ENCODE measurements around the gene WDR49.

The WDR49 gene

DNA sequence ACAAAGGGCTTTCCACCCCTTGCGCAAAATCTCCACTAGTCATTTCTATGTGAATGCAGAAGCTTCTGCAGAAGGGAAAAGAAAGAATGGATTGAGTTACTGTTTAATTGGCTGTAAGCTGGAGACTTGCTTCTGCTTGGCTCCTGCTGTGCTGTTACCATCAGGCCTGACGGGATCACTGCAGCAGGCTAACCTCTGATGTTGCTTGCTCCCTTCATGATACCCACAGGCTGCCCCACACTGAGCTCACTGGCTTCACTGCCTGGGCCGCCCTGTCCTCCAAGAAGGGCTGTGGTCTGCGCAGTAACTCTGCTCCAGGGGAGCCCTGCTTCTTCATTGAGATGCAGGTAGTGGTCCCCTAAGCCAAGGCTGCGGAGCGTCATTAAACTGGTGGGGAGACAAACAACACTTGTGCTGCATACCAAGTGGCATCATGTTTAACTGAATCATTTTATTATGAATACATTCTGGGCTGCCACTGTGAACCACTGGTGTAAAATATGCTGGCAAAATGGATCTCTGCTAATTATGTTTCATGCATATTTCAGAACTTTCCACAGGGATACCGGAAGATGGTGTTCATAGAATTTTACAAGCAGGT, 78.6 kb downstream of the WDR49 start:
- no peak overlapping the region for H3K4me3 ChIP-seq (ENCODE audit: low read depth in 1 of 5, low read length in 5 of 5)

DNA sequence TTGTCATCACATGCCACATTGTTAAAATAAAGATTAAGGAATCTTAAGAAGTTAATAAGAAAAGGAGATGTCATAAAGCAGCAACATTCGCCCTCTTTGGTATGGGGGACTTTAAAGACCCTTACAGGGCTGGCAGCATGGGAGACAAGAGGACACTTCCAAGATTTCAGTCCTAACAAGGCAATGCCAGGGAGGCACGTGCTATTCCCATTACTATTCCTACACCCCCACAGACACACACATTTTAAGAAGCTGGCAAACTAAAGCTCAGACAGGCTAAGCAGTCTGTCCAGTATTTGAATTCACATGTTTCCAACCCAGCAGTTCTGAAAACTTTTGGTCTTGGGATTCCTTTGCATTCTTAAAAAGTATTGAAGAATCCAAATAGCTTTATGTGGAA, 80.8 kb downstream of the WDR49 start:
- H3K27ac ChIP-seq (ENCODE audit: low read depth, low read length), result no peak overlapping the region
- no peaks in the 10 kb centered on the region for H3K36me3 ChIP-seq (ENCODE audit: control insufficient read depth in 5 of 5, insufficient read depth in 5 of 5, low read length in 5 of 5)
- H3K27me3 ChIP-seq (ENCODE audit: control insufficient read depth in 5 of 5, insufficient read depth in 4 of 5, low read length in 5 of 5), result no peaks in the 10 kb centered on the region
- no peak overlapping the region for H3K9ac ChIP-seq (ENCODE audit: low read length in 5 of 5)
- H3K4me1 ChIP-seq (ENCODE audit: control insufficient read depth in 5 of 5, insufficient read depth in 5 of 5, low read length in 5 of 5), result no peaks in the 10 kb centered on the region
- no peaks in the 10 kb centered on the region for H3K9me3 ChIP-seq (ENCODE audit: control insufficient read depth in 5 of 5, low read length in 5 of 5)
- H3K4me3 ChIP-seq (ENCODE audit: low read depth in 1 of 5, low read length in 5 of 5), result no peak overlapping the region

More for the DNA sequence above, 78.6 kb downstream of the WDR49 start:
- no peak overlapping the region for H3K27ac ChIP-seq (ENCODE audit: low read depth, low read length)
- no peak overlapping the region for H3K9ac ChIP-seq (ENCODE audit: low read length in 5 of 5)
- no peaks in the 10 kb centered on the region for H3K36me3 ChIP-seq (ENCODE audit: control insufficient read depth in 5 of 5, insufficient read depth in 5 of 5, low read length in 5 of 5)
- H3K9me3 ChIP-seq (ENCODE audit: control insufficient read depth in 5 of 5, low read length in 5 of 5), result no peaks in the 10 kb centered on the region
- no peaks in the 10 kb centered on the region for H3K27me3 ChIP-seq (ENCODE audit: control insufficient read depth in 5 of 5, insufficient read depth in 4 of 5, low read length in 5 of 5)
- no peaks in the 10 kb centered on the region for H3K4me1 ChIP-seq (ENCODE audit: control insufficient read depth in 5 of 5, insufficient read depth in 5 of 5, low read length in 5 of 5)

DNA sequence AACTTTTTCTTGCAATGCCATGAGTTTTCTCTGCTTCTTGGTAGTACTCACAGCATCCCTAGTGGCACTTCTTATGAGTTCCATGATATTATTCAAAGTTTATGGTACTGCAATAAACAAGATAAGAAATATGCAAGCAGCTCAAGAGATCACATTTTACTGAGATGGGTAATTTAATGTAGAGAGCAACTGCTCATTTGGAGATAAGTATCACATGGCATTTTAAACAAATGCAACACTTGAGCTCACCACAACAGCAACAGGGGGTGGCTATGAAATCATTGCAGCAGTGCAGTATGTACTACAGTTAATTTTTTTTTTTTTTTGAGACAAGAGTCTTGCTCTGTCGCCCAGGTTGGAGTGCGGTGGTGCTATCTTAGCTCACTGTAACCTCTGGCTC, 85.1 kb downstream of the WDR49 start:
- H3K27ac ChIP-seq (ENCODE audit: low read depth, low read length), result no peak overlapping the region
- no peaks in the 10 kb centered on the region for H3K4me1 ChIP-seq (ENCODE audit: control insufficient read depth in 5 of 5, insufficient read depth in 5 of 5, low read length in 5 of 5)
- peaks cover 0 to 3% (median 0%) of the 10 kb centered on the region in 5 donors for H3K9me3 ChIP-seq (ENCODE audit: control insufficient read depth in 5 of 5, low read length in 5 of 5)
- no peaks in the 10 kb centered on the region for H3K27me3 ChIP-seq (ENCODE audit: control insufficient read depth in 5 of 5, insufficient read depth in 4 of 5, low read length in 5 of 5)
- H3K36me3 ChIP-seq (ENCODE audit: control insufficient read depth in 5 of 5, insufficient read depth in 5 of 5, low read length in 5 of 5), result no peaks in the 10 kb centered on the region
- H3K4me3 ChIP-seq (ENCODE audit: low read depth in 1 of 5, low read length in 5 of 5), result no peak overlapping the region
- H3K9ac ChIP-seq (ENCODE audit: low read length in 5 of 5), result no peak overlapping the region

DNA sequence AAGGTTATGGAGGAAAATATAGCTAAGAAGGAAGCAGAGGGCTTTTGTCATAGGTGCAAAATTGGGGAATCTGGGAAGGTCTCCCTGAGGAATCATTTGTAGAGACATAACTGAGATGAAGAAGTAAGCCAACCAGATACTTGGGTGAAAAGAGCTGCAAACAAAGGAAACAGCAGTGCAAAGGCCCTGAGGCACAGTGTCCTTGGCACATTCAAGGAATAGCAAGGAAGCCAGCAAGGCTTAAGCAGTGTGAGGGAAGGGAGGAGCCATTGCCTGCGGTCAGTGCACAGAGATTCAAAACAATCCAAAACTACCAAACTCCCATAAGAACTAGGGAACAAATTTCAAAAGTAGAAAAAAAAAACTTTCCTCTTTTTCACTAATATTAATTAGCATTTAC, 88.3 kb downstream of the WDR49 start:
- Histone ChIP-seq H3K27ac (ENCODE audit: low read depth, low read length) (no peak overlapping the region), H3K36me3 (ENCODE audit: control insufficient read depth in 5 of 5, insufficient read depth in 5 of 5, low read length in 5 of 5) (no peaks in the 10 kb centered on the region), H3K4me3 (ENCODE audit: low read depth in 1 of 5, low read length in 5 of 5) (no peak overlapping the region), H3K4me1 (ENCODE audit: control insufficient read depth in 5 of 5, insufficient read depth in 5 of 5, low read length in 5 of 5) (no peaks in the 10 kb centered on the region), H3K9me3 (ENCODE audit: control insufficient read depth in 5 of 5, low read length in 5 of 5) (peaks cover 0 to 3% (median 0%) of the 10 kb centered on the region in 5 donors), H3K27me3 (ENCODE audit: control insufficient read depth in 5 of 5, insufficient read depth in 4 of 5, low read length in 5 of 5) (no peaks in the 10 kb centered on the region), H3K9ac (ENCODE audit: low read length in 5 of 5) (no peak overlapping the region)

DNA sequence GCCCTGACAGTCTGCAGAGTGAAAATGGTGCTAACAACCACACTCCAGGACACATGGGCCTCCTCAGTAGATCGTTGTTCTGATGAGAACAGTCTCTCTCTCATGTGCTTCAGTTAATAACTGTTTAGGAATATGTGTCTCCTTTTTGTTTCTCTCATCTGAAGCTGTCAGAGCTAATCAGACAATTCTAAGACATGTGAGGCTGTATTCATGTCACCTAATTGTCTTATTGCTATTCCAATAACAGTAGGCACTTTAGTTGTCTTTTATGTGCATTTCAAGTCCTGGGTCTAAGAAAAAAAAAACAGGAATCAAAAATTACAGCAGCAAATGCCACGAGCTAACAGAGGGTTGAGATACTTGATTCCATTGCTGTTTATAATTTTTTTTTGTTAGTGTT, 89.1 kb downstream of the WDR49 start:
- Histone ChIP-seq H3K36me3 (ENCODE audit: control insufficient read depth in 5 of 5, insufficient read depth in 5 of 5, low read length in 5 of 5) (no peaks in the 10 kb centered on the region), H3K27ac (ENCODE audit: low read depth, low read length) (no peak overlapping the region), H3K4me1 (ENCODE audit: control insufficient read depth in 5 of 5, insufficient read depth in 5 of 5, low read length in 5 of 5) (no peaks in the 10 kb centered on the region), H3K4me3 (ENCODE audit: low read depth in 1 of 5, low read length in 5 of 5) (no peak overlapping the region), H3K27me3 (ENCODE audit: control insufficient read depth in 5 of 5, insufficient read depth in 4 of 5, low read length in 5 of 5) (no peaks in the 10 kb centered on the region), H3K9ac (ENCODE audit: low read length in 5 of 5) (no peak overlapping the region), H3K9me3 (ENCODE audit: control insufficient read depth in 5 of 5, low read length in 5 of 5) (peaks cover 0 to 3% (median 0%) of the 10 kb centered on the region in 5 donors)

DNA sequence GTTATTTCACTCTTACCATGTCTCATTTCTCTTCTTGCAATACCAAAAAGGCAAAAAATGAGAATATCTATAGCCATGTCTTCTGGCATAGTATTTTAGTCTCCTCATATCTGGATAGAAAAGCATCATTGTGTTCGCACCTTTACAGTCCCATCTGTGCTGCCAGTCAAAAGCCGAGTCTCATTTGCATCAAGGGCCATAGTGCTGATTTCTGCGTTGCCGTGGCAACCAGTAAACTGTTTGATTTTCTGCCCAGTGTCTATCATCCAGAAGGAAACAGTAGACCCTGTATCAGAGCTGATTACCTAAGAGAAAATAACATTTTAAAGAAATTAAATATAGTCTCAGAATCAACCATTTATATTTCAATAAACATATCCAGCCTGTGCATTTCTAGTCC, 93.8 kb downstream of the WDR49 start:
- no peak overlapping the region for H3K4me3 ChIP-seq (ENCODE audit: low read depth in 1 of 5, low read length in 5 of 5)
- H3K9me3 ChIP-seq (ENCODE audit: control insufficient read depth in 5 of 5, low read length in 5 of 5), result no peaks in the 10 kb centered on the region
- no peaks in the 10 kb centered on the region for H3K4me1 ChIP-seq (ENCODE audit: control insufficient read depth in 5 of 5, insufficient read depth in 5 of 5, low read length in 5 of 5)
- H3K27ac ChIP-seq (ENCODE audit: low read depth, low read length), result no peak overlapping the region
- no peaks in the 10 kb centered on the region for H3K27me3 ChIP-seq (ENCODE audit: control insufficient read depth in 5 of 5, insufficient read depth in 4 of 5, low read length in 5 of 5)
- no peaks in the 10 kb centered on the region for H3K36me3 ChIP-seq (ENCODE audit: control insufficient read depth in 5 of 5, insufficient read depth in 5 of 5, low read length in 5 of 5)
- no peak overlapping the region for H3K9ac ChIP-seq (ENCODE audit: low read length in 5 of 5)

DNA sequence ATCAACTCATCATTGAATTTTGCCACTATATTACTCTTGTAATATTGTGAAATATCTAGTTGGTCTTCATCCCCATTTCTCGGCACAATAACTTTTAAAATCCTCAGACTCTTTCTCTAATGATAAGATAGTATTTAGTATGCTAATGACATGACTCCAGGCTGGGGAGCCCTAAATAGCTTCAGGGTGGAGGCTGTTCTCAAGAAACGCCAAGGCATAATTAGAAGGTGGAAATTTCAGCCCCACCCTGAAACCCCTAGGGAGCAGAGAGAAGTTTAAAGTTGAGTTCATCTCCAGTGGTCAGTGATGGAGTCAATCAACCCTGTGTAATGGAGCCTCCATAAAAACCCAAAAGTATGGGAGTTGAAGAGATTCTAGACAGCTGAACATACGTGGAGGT, 98.8 kb downstream of the WDR49 start:
- Histone ChIP-seq H3K4me1 (ENCODE audit: control insufficient read depth in 5 of 5, insufficient read depth in 5 of 5, low read length in 5 of 5) (no peaks in the 10 kb centered on the region), H3K27me3 (ENCODE audit: control insufficient read depth in 5 of 5, insufficient read depth in 4 of 5, low read length in 5 of 5) (no peaks in the 10 kb centered on the region)

DNA sequence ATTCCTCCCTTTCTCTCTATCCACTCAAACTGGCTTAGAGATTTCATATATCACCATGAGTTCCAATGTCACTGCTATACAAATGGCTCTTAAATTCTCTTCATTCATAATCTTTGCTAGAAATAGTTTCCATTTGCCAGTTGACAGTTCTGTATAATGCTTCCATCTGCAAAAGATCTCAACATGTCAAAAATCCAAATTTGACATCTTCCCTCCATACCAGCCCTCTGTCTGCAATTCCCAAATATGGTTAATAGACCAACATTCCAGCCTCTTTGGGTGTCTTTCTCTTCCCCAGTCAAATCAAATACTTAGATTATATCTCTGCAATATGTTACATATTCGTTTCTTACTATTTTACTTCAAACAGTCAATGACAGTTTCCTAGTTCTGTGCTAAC, 115.7 kb downstream of the WDR49 start:
- Histone ChIP-seq H3K4me3 (ENCODE audit: low read depth in 1 of 5, low read length in 5 of 5) (no peak overlapping the region), H3K9me3 (ENCODE audit: control insufficient read depth in 5 of 5, low read length in 5 of 5) (peaks cover 0 to 6% (median 6%) of the 10 kb centered on the region in 5 donors)

More for the DNA sequence above, 98.8 kb downstream of the WDR49 start:
- no peak overlapping the region for H3K4me3 ChIP-seq (ENCODE audit: low read depth in 1 of 5, low read length in 5 of 5)
- H3K9me3 ChIP-seq (ENCODE audit: control insufficient read depth in 5 of 5, low read length in 5 of 5), result no peaks in the 10 kb centered on the region
- no peaks in the 10 kb centered on the region for H3K36me3 ChIP-seq (ENCODE audit: control insufficient read depth in 5 of 5, insufficient read depth in 5 of 5, low read length in 5 of 5)
- H3K27ac ChIP-seq (ENCODE audit: low read depth, low read length), result no peak overlapping the region
- H3K9ac ChIP-seq (ENCODE audit: low read length in 5 of 5), result no peak overlapping the region

DNA sequence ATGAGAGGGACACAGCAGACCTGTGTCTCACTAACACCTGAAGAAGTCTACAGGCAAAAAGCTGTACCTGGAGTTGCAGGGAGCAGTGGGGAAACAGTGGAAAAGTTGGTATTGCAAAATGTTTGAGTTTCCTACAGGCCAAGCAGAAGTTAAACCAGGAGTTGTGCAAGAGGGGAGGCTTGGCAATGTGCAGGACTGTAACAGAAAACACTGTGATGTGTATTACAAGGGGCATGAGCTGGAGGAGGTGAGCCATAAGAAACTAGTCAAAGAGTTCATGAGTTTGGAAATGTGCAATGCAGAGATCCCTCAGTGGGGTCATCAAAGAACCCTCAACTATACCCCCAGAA, 132.8 kb downstream of the WDR49 start:
- Histone ChIP-seq H3K9me3 (ENCODE audit: control insufficient read depth in 5 of 5, low read length in 5 of 5) (peaks cover 0 to 2% (median 0%) of the 10 kb centered on the region in 5 donors), H3K9ac (ENCODE audit: low read length in 5 of 5) (no peak overlapping the region)

More for the DNA sequence above, 115.7 kb downstream of the WDR49 start:
- no peaks in the 10 kb centered on the region for H3K27me3 ChIP-seq (ENCODE audit: control insufficient read depth in 5 of 5, insufficient read depth in 4 of 5, low read length in 5 of 5)
- H3K36me3 ChIP-seq (ENCODE audit: control insufficient read depth in 5 of 5, insufficient read depth in 5 of 5, low read length in 5 of 5), result no peaks in the 10 kb centered on the region
- H3K27ac ChIP-seq (ENCODE audit: low read depth, low read length), result no peak overlapping the region
- no peak overlapping the region for H3K9ac ChIP-seq (ENCODE audit: low read length in 5 of 5)
- H3K4me1 ChIP-seq (ENCODE audit: control insufficient read depth in 5 of 5, insufficient read depth in 5 of 5, low read length in 5 of 5), result no peaks in the 10 kb centered on the region

DNA sequence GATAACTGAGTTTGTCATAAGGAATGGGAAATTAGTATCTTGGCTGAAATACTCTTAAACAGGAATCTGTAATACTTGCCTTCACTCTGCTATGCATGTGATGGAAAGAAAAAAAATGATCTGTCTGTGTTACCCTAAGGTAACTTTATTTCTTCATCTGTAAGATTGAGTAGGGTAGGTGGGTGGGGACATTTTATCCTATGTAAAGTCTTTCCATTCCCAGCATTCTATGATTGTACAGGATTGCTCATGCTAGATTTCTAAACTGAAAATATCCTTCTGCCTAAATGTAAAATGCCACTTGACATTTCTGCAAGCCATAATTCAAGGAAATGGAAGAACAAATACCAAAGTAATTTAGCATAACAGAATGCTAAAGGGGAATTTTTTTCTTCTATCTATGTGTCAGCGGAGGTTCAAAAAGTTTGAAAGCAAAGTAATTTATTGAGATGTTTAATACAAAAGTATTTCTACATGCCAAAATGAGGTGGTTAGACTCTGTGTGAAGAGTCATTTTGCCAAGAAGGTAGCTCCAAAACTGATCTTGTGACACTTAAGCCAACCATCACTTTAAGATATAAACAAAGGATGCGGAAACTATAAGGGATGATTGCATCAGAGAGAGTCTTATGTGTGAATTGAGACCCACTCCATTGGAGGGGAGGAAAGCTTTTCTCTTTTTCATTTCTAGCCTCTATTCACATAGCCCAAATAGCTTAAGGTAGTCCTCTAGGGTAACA, 133.3 kb downstream of the WDR49 start:
- no peaks in the 10 kb centered on the region for H3K4me1 ChIP-seq (ENCODE audit: control insufficient read depth in 5 of 5, insufficient read depth in 5 of 5, low read length in 5 of 5)
- no peaks in the 10 kb centered on the region for H3K36me3 ChIP-seq (ENCODE audit: control insufficient read depth in 5 of 5, insufficient read depth in 5 of 5, low read length in 5 of 5)
- H3K27me3 ChIP-seq (ENCODE audit: control insufficient read depth in 5 of 5, insufficient read depth in 4 of 5, low read length in 5 of 5), result no peaks in the 10 kb centered on the region
- H3K9me3 ChIP-seq (ENCODE audit: control insufficient read depth in 5 of 5, low read length in 5 of 5), result peaks cover 0 to 2% (median 0%) of the 10 kb centered on the region in 5 donors
- no peak overlapping the region for H3K9ac ChIP-seq (ENCODE audit: low read length in 5 of 5)
- H3K27ac ChIP-seq (ENCODE audit: low read depth, low read length), result no peak overlapping the region
- H3K4me3 ChIP-seq (ENCODE audit: low read depth in 1 of 5, low read length in 5 of 5), result no peak overlapping the region

More for the DNA sequence above, 132.8 kb downstream of the WDR49 start:
- no peak overlapping the region for H3K4me3 ChIP-seq (ENCODE audit: low read depth in 1 of 5, low read length in 5 of 5)
- H3K36me3 ChIP-seq (ENCODE audit: control insufficient read depth in 5 of 5, insufficient read depth in 5 of 5, low read length in 5 of 5), result no peaks in the 10 kb centered on the region
- H3K27me3 ChIP-seq (ENCODE audit: control insufficient read depth in 5 of 5, insufficient read depth in 4 of 5, low read length in 5 of 5), result no peaks in the 10 kb centered on the region
- no peaks in the 10 kb centered on the region for H3K4me1 ChIP-seq (ENCODE audit: control insufficient read depth in 5 of 5, insufficient read depth in 5 of 5, low read length in 5 of 5)
- H3K27ac ChIP-seq (ENCODE audit: low read depth, low read length), result no peak overlapping the region

All from subcutaneous abdominal adipose tissue (tissue), 5 donors.